IPS-15b (cell line): ENCODE data around the gene ATG16L1.

ENCODE experiments used
- H3K27me3 ChIP-seq: one replicate; pipeline ENCODE4 v1.6.1; 2013; ENCODE audit warnings: low read length; ENCODE audit not compliant: control insufficient read depth, insufficient read depth
- H3K36me3 ChIP-seq: one replicate; pipeline ENCODE4 v1.6.1; 2013; ENCODE audit warnings: low read length; ENCODE audit not compliant: control insufficient read depth, insufficient read depth
- H3K4me1 ChIP-seq: one replicate; pipeline ENCODE4 v1.6.1; 2013; ENCODE audit warnings: mild to moderate bottlenecking, low read length; ENCODE audit not compliant: control insufficient read depth, insufficient read depth
- H3K4me3 ChIP-seq: one replicate; pipeline ENCODE4 v1.5.1; 2013; ENCODE audit warnings: low read depth, low read length
- H3K9ac ChIP-seq: one replicate; pipeline ENCODE4 v1.6.1; 2013; ENCODE audit warnings: low read depth, mild to moderate bottlenecking, low read length
- H3K9me3 ChIP-seq: one replicate; pipeline ENCODE4 v1.6.1; 2013; ENCODE audit warnings: mild to moderate bottlenecking, low read length; ENCODE audit not compliant: control insufficient read depth, insufficient read depth

The ATG16L1 gene

DNA sequence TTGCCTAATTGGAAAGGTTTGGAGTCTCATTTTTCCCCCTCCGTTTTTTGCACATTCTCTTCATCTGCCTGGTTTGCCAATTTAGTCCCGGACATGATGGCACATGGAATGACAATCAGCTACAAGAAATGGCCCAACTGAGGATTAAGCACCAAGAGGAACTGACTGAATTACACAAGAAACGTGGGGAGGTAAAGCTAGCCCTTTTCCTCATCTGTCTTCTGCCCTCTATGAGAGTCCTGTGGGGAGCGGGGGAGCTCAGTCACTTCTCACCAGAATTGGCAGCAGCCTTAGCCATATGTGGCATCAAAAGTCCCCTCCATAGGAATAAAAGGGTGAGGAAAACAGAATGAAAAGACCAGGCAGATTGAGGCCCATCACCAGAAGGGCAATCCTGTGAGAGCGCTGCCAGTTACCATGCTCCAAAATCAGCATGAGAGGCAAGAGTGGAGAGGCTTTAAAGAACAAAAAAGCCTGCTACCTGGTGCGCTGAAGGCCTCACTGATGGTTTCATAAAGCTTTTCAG is 11.6 kb downstream of the ATG16L1 start:
- H3K4me1 ChIP-seq, result no peaks in the 10 kb centered on the region
- H3K36me3 ChIP-seq, result peaks cover 45% of the 10 kb centered on the region
- H3K4me3 ChIP-seq, result no peak overlapping the region
- H3K27me3 ChIP-seq, result no peaks in the 10 kb centered on the region
- no peaks in the 10 kb centered on the region for H3K9me3 ChIP-seq
- no peak overlapping the region for H3K9ac ChIP-seq

DNA sequence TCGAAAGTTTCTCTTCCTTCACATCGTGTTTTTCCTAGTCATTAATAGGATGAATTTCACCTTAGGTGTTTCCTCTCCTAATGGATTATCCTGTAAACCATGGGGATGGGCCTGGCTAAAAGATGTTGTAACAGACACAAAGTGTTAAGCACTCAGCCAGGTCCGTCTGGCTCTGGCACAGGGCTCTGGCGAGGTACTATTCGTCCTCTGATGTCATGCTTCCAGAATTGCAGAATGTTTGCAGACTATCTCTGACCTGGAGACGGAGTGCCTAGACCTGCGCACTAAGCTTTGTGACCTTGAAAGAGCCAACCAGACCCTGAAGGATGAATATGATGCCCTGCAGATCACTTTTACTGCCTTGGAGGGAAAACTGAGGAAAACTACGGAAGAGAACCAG is 13.2 kb downstream of the ATG16L1 start:
- H3K27me3 ChIP-seq, result no peaks in the 10 kb centered on the region
- H3K36me3 ChIP-seq, result peaks cover 45% of the 10 kb centered on the region
- no peaks in the 10 kb centered on the region for H3K9me3 ChIP-seq
- H3K4me3 ChIP-seq, result no peak overlapping the region
- no peak overlapping the region for H3K9ac ChIP-seq
- no peaks in the 10 kb centered on the region for H3K4me1 ChIP-seq

DNA sequence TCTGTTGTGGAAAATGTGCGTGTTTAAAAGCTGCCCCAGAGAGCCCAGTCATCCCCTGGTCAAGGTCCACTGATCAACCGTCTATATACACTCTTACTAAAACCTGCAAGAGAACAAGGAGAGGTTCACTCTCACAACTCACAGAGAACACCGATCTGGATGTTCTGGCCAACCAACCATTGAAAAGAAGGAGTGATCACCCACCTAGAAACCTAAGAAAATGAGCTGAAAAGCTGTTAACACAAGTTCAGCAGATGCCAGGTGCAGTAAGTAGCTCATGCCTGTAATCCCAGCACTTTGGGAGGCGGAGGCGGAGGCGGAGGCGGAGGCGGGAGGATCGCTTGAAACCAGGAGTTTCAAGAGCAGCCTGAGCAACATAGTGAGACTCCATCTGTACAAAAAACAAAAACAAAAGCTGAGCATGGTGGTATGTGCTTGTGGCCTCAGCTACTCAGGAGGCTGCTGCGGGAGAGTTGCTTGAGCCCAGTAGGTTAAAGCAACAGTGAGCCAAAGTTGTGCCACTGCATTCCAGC is 14.5 kb downstream of the ATG16L1 start:
- Histone ChIP-seq H3K4me1 (no peaks in the 10 kb centered on the region), H3K9me3 (no peaks in the 10 kb centered on the region), H3K9ac (no peak overlapping the region), H3K27me3 (no peaks in the 10 kb centered on the region), H3K36me3 (peaks cover 51% of the 10 kb centered on the region), H3K4me3 (no peak overlapping the region)

DNA sequence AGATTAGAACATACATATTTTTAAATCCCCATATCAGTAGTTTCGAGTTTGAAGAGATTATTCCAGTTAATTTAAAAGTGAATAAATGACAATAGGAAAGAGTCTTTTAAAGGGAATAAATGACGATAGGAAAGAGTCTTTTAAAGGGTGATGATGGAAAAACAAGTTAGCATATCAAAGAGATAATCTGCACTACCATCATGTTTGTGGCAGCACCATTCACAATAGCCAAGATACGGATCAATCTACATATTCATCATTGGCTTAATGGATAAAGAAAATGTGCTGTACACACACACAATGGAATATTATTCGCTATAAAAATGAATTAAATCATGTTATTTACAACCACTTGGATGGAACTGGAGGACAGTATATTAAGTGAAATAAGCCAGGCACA is 15.0 kb downstream of the ATG16L1 start:
- H3K9ac ChIP-seq, result no peak overlapping the region
- H3K36me3 ChIP-seq, result peaks cover 51% of the 10 kb centered on the region
- no peaks in the 10 kb centered on the region for H3K9me3 ChIP-seq
- no peaks in the 10 kb centered on the region for H3K27me3 ChIP-seq
- no peak overlapping the region for H3K4me3 ChIP-seq
- H3K4me1 ChIP-seq, result no peaks in the 10 kb centered on the region

DNA sequence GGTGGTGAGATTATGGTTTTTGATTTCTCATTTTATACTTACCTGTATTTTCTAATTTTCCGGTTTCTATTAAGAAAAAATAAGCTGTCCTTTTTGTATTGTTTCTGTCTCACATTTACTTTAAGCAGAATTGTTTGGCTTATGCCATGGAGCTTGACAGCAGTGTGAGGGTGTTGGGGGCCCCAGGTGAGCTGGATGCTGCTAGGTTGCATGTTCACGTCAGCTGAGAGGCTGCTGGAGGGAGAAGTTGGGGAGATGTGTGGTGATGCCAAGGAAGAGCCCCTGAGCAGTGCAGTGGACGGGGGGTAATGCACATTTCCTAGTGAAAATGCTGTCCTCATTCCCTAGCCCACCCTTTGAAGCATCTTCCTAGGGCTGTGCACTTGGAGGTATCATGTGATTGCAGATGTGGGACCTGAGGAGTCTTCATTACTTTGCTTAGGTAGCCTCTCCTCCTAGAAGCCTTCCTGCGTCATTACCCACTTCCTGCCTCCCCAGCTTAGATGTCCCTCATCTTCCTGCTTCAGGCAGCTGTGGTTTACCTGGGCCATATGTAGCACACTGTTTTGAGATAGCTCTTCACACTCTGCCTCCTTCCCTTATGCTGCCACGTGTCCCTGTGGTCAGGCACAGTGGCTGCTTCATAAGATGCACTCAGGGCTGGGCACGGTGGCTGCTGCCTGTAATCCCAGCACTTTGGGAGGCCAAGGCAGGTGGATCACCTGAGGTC is 16.2 kb downstream of the ATG16L1 start:
- H3K36me3 ChIP-seq, result peaks cover 40% of the 10 kb centered on the region

DNA sequence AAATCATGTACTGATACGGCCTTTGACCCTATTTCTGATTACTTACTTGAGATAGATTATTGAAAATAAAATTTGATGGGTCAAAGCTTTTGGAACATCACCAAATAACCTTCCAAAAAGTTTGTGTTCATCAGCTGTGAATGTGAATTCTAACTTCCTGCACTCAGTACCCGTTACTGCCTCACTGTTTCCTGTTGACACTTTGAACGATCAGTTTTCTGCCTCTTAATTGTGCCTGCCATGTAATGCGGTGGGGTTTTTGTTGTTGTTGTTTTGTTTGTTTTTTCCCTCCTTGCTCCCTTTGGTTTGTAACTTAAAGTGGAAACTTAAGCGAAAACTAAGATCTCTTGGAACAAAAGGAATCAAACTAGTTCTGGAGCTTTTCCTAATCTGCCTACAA is 18.9 kb downstream of the ATG16L1 start:
- Histone ChIP-seq H3K4me3 (no peak overlapping the region), H3K27me3 (no peaks in the 10 kb centered on the region), H3K9me3 (no peaks in the 10 kb centered on the region), H3K36me3 (peaks cover 36% of the 10 kb centered on the region), H3K9ac (no peak overlapping the region), H3K4me1 (no peaks in the 10 kb centered on the region)

More for the DNA sequence above, 16.2 kb downstream of the ATG16L1 start:
- Histone ChIP-seq H3K4me3 (no peak overlapping the region), H3K9ac (no peak overlapping the region), H3K27me3 (no peaks in the 10 kb centered on the region), H3K4me1 (no peaks in the 10 kb centered on the region), H3K9me3 (no peaks in the 10 kb centered on the region)

DNA sequence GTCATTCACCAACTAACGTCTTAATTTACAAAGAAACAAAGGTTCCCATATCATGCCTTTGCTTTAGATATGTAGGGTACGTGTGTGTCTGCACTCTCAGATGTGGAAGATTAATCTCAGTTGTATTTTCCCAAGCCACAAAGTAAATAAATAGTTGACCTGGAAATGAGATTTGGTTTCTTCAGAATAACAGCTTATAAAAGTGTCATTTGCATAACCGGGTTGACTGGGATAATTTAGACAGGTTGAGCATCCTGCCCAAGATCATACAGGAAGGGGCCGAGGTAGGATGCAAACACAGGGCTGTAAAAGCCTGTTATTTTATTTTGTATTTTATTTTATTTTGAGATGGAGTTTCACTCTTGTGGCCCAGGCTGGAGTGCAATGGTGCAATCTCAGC is 19.5 kb downstream of the ATG16L1 start:
- Histone ChIP-seq H3K9ac (no peak overlapping the region), H3K4me1 (no peaks in the 10 kb centered on the region), H3K27me3 (no peaks in the 10 kb centered on the region), H3K9me3 (no peaks in the 10 kb centered on the region), H3K4me3 (no peak overlapping the region), H3K36me3 (peaks cover 36% of the 10 kb centered on the region)

DNA sequence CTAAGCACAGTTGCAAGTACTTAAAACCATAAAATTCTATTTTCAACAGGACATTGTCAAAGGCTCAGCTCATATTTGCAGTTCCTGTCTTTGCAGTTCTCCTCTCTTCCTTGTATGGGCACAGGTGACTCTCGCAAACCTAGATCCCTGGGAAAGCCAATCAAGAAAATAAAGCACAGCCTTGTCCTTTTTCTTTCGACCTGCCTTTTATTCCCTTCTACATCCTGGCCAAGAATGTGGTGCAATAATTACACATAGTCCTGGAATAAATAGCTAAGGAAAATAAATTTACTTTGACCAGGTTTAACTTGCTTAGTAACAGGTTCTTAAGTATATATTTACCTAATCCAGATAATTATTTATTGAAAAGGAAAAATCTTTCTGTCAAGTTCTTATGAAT is 20.2 kb downstream of the ATG16L1 start:
- Histone ChIP-seq H3K4me1 (no peaks in the 10 kb centered on the region), H3K27me3 (no peaks in the 10 kb centered on the region), H3K9me3 (no peaks in the 10 kb centered on the region), H3K4me3 (no peak overlapping the region), H3K36me3 (peaks cover 32% of the 10 kb centered on the region), H3K9ac (no peak overlapping the region)

DNA sequence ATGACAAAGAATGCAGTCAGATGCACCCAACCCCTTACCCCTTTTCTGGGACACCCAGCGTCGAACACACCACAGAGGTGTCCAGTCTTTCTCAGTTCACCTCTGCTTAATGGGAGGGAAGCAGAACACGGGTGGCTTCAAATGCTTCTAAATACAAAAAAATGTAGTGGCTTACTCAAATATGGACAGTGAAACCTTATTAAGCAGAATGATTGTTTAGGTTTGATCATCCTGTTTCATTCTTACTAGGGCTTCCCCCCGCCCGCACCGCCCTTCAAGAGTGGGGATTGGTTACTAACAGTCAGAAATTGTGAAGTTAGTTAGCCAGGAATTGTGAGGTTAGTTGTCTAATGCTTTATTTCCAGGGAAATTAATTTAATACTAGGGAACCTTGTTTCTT is 21.6 kb downstream of the ATG16L1 start:
- Histone ChIP-seq H3K9me3 (no peaks in the 10 kb centered on the region), H3K36me3 (peaks cover 39% of the 10 kb centered on the region), H3K4me3 (no peak overlapping the region), H3K4me1 (no peaks in the 10 kb centered on the region), H3K9ac (no peak overlapping the region), H3K27me3 (no peaks in the 10 kb centered on the region)

DNA sequence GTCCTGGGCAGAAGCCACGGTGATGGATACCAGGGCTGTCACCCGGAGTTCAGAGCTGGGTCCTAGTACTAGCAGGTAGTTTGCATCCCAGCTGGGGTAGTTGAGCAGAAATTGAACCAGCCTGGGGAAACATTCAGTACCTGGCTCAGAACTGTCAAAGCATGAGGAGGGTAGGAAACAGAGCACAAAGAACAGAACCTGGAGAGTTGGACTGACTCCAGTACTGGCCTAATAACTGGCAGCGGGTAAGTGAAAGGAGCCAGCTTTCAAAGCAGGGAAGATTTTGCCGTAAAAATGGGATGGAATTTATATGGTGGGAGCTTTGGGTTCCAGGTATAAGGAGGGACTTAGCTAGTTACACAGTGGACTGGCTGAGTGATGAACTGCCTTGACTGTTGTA is 23.8 kb downstream of the ATG16L1 start:
- H3K36me3 ChIP-seq, result peaks cover 46% of the 10 kb centered on the region
- no peak overlapping the region for H3K9ac ChIP-seq
- no peak overlapping the region for H3K4me3 ChIP-seq
- no peaks in the 10 kb centered on the region for H3K9me3 ChIP-seq
- no peaks in the 10 kb centered on the region for H3K4me1 ChIP-seq
- no peaks in the 10 kb centered on the region for H3K27me3 ChIP-seq

DNA sequence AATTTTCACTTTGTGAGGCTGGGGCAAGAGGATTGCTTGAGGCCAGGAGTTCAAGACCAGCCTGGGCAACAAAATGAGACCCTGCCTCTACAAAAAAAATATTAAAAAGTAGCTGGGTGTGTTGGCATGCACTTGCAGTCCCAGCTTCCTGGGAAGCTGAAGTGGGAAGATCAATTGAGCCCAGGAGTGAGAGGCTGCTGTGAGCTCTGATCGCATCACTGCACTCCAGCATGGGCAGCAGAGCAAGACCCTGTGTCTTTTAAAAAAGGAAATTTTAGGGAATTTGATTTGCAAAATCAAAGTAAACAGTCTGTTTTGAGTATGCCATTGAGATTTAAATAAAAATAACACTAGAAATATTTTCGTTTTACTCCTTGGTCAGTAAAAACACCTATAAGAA is 27.4 kb downstream of the ATG16L1 start:
- peaks cover 53% of the 10 kb centered on the region for H3K36me3 ChIP-seq
- no peak overlapping the region for H3K9ac ChIP-seq
- no peaks in the 10 kb centered on the region for H3K27me3 ChIP-seq
- no peaks in the 10 kb centered on the region for H3K4me1 ChIP-seq
- no peak overlapping the region for H3K4me3 ChIP-seq
- no peaks in the 10 kb centered on the region for H3K9me3 ChIP-seq

DNA sequence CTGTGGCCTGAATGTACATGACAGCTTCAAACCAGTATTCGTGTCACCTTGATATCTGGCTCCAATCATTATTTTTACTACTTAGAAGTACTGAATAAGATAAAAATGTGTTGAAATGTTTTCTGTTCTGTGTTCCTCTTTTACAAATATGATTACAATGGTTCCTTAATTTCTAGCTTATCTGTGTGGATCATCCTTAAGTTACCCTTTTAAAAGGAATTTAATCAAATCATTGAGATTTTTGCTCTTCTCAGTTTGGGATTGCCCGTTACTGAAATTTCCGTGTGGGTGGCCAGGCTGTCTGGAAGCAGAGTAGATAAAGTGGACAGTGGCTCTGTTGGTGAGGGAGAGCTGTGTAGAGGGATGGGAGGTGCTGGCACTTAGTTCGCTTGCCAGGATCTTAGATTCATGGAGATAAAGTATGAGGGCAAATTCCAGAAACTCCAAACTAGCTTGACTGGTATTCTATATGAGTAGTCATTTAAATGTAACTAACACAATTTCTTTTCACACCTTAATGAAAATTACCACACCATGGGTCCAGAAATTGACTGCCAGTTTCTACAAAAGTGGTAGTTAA is 28.7 kb downstream of the ATG16L1 start:
- H3K4me1 ChIP-seq, result no peaks in the 10 kb centered on the region
- H3K36me3 ChIP-seq, result peaks cover 45% of the 10 kb centered on the region
- no peaks in the 10 kb centered on the region for H3K9me3 ChIP-seq
- no peak overlapping the region for H3K4me3 ChIP-seq
- H3K27me3 ChIP-seq, result no peaks in the 10 kb centered on the region
- H3K9ac ChIP-seq, result no peak overlapping the region
